A673 (cell line): ENCODE data around the gene FAAP24.

ENCODE experiments used
- EZH2 ChIP-seq: fragments of 200-600 bp; sonication (generic); IDR thresholded peaks from 2 replicates; pipeline ENCODE4 v1.6.1; 2017; ENCODE audit warnings: borderline replicate concordance, low read depth, mild to moderate bottlenecking, mixed read lengths, antibody characterized with exemption, low read length; ENCODE audit not compliant: poor library complexity, severe bottlenecking
- TF ChIP-seq, protein P1 (sequence below): fragments of 300-800, 200-600 bp; sonication (generic); conservative IDR thresholded peaks from 2 replicates; pipeline ENCODE4 v1.5.1; 2017; ENCODE audit warnings: low read depth, mild to moderate bottlenecking, antibody characterized with exemption, low read length, moderate library complexity, mixed read lengths

- TF ChIP-seq, protein P1, sequence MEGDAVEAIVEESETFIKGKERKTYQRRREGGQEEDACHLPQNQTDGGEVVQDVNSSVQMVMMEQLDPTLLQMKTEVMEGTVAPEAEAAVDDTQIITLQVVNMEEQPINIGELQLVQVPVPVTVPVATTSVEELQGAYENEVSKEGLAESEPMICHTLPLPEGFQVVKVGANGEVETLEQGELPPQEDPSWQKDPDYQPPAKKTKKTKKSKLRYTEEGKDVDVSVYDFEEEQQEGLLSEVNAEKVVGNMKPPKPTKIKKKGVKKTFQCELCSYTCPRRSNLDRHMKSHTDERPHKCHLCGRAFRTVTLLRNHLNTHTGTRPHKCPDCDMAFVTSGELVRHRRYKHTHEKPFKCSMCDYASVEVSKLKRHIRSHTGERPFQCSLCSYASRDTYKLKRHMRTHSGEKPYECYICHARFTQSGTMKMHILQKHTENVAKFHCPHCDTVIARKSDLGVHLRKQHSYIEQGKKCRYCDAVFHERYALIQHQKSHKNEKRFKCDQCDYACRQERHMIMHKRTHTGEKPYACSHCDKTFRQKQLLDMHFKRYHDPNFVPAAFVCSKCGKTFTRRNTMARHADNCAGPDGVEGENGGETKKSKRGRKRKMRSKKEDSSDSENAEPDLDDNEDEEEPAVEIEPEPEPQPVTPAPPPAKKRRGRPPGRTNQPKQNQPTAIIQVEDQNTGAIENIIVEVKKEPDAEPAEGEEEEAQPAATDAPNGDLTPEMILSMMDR: no peak
- TF ChIP-seq EZH2: no peak
Observed at GRCh38 chr19:32977280-32977679, 5.2 kb downstream of the FAAP24 start.
